RWPE2 (cell line): ENCODE measurements around the gene KIF3B.

Source experiments
- ATAC-seq: fragments of 200-7000 bp; cut with Tn5 transposase; 3 replicates; pipeline ENCODE4 v1.9.1; 2021; ENCODE audit warnings: low read depth
- DNase-seq: peaks from one replicate; pipeline ENCODE4 v3.0.0-alpha.2; 2020; ENCODE audit warnings: low spot score
- H3K27ac ChIP-seq: fragments of 450-650 bp; 2 replicates; pipeline ENCODE4 v1.5.1; 2017; ENCODE audit warnings: mild to moderate bottlenecking; ENCODE audit not compliant: poor library complexity, severe bottlenecking
- H3K27me3 ChIP-seq: fragments of 250-450 bp; sonication (Bioruptor Pico); 2 replicates; pipeline ENCODE4 v1.5.1; 2021; ENCODE audit warnings: mild to moderate bottlenecking, moderate library complexity; ENCODE audit not compliant: insufficient read depth, poor library complexity, severe bottlenecking
- H3K36me3 ChIP-seq: fragments of 250-450 bp; sonication (Bioruptor Pico); 2 replicates; pipeline ENCODE4 v1.5.1; 2020; ENCODE audit warnings: low read depth, mild to moderate bottlenecking, moderate library complexity
- H3K4me1 ChIP-seq: fragments of 250-450 bp; sonication (Bioruptor Pico); 2 replicates; pipeline ENCODE4 v1.5.1; 2021; ENCODE audit warnings: mild to moderate bottlenecking, moderate library complexity; ENCODE audit not compliant: insufficient read depth, poor library complexity, severe bottlenecking
- H3K4me3 ChIP-seq: fragments of 250-450 bp; sonication (Bioruptor Pico); 2 replicates; pipeline ENCODE4 v1.5.1; 2021; ENCODE audit warnings: mild to moderate bottlenecking, moderate library complexity; ENCODE audit not compliant: severe bottlenecking
- H3K9me3 ChIP-seq: fragments of 250-450 bp; sonication (Bioruptor Pico); 2 replicates; pipeline ENCODE4 v1.5.1; 2021; ENCODE audit warnings: mild to moderate bottlenecking, moderate library complexity; ENCODE audit not compliant: severe bottlenecking
- TF ChIP-seq, protein P1 (sequence below): fragments of 450-650 bp; IDR thresholded peaks from one replicate; pipeline ENCODE4 v1.5.1; 2017; ENCODE audit warnings: mild to moderate bottlenecking, moderate library complexity; ENCODE audit not compliant: poor library complexity, severe bottlenecking

The KIF3B gene

DNA sequence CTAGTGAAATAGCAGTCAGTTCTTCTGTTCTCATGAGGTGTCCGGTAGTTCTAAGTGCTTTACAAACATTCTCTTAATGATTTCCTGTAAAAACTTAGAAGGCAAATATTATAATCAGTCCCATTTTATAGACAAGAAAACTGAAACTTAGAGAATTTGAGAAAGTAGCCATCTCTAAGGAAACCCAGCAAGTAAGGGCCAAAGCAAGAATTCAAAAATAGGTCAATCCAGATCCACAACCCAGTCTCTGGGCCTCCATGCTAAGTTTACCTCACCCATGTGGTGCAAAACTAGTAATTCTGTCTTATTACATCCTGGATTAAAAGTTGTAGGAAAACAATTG lies 53.1 kb downstream of the KIF3B start:
- H3K4me1 ChIP-seq: peaks cover 10% of the 10 kb centered on the region
- TF ChIP-seq, protein P1, sequence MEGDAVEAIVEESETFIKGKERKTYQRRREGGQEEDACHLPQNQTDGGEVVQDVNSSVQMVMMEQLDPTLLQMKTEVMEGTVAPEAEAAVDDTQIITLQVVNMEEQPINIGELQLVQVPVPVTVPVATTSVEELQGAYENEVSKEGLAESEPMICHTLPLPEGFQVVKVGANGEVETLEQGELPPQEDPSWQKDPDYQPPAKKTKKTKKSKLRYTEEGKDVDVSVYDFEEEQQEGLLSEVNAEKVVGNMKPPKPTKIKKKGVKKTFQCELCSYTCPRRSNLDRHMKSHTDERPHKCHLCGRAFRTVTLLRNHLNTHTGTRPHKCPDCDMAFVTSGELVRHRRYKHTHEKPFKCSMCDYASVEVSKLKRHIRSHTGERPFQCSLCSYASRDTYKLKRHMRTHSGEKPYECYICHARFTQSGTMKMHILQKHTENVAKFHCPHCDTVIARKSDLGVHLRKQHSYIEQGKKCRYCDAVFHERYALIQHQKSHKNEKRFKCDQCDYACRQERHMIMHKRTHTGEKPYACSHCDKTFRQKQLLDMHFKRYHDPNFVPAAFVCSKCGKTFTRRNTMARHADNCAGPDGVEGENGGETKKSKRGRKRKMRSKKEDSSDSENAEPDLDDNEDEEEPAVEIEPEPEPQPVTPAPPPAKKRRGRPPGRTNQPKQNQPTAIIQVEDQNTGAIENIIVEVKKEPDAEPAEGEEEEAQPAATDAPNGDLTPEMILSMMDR: no peak
- no peak overlapping the region for H3K4me3 ChIP-seq
- no peak overlapping the region for H3K27ac ChIP-seq
- H3K27me3 ChIP-seq: no peaks in the 10 kb centered on the region
- ATAC-seq: no peak
- DNase-seq: peak; percentile 5
- no peaks in the 10 kb centered on the region for H3K9me3 ChIP-seq
- peaks cover 56% of the 10 kb centered on the region for H3K36me3 ChIP-seq

- ATAC-seq: peak; percentile 63
These were observed 55.2 kb downstream of the KIF3B start for GRCh38 chr20:32332614-32333013.

DNA sequence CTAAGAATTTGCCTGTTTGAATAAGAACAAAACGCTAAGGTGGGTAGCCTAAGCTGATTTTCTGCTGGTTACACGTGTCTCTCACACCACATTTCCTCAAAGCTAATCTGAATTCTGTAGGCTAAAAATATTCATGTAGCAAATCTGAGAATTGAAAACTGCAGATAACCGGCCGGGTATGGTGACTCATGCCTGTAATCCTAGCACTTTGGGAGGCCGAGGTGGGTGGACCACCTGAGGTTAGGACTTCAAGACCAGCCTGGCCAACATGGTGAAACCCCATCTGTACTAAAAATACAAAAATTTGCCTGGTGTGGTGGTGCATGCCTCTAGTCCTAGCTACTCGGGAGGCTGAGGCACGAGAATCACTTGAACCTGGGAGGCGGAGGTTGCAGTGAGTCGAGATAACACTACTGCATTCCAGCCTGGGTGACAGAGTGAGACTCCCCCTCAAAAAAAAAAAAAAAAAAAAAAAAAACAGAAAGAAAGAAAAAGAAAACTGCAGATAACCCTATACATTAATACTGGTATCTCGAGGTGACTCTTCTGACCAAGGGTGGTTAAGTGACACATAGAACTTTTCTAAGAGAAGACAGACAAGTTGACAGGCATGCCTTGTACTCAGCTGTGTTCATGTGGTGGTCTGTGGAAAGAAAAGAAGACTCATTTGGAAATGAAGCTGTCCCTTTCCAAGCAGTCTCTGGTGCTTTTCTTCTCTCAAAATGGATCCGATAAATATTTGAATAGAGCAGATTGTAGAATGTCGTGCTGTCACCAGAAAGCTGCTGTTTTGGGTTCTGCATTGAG lies 55.9 kb downstream of the KIF3B start:
- Histone ChIP-seq H3K9me3 (no peaks in the 10 kb centered on the region), H3K36me3 (peaks cover 38% of the 10 kb centered on the region), H3K4me3 (no peak overlapping the region), H3K4me1 (peaks cover 8% of the 10 kb centered on the region), H3K27ac (no peak overlapping the region), H3K27me3 (no peaks in the 10 kb centered on the region)
- DNase-seq (peak; percentile 29), ATAC-seq (no peak)
- TF ChIP-seq, protein P1: no peak

More at GRCh38 chr20:32332614-32333013, 55.2 kb downstream of the KIF3B start:
- H3K4me1 ChIP-seq: peaks cover 8% of the 10 kb centered on the region
- H3K36me3 ChIP-seq: peaks cover 43% of the 10 kb centered on the region
- TF ChIP-seq, protein P1: no peak
- peak; percentile 79 for DNase-seq
- H3K4me3 ChIP-seq: no peak overlapping the region
- no peaks in the 10 kb centered on the region for H3K9me3 ChIP-seq
- no peak overlapping the region for H3K27ac ChIP-seq
- no peaks in the 10 kb centered on the region for H3K27me3 ChIP-seq

DNA sequence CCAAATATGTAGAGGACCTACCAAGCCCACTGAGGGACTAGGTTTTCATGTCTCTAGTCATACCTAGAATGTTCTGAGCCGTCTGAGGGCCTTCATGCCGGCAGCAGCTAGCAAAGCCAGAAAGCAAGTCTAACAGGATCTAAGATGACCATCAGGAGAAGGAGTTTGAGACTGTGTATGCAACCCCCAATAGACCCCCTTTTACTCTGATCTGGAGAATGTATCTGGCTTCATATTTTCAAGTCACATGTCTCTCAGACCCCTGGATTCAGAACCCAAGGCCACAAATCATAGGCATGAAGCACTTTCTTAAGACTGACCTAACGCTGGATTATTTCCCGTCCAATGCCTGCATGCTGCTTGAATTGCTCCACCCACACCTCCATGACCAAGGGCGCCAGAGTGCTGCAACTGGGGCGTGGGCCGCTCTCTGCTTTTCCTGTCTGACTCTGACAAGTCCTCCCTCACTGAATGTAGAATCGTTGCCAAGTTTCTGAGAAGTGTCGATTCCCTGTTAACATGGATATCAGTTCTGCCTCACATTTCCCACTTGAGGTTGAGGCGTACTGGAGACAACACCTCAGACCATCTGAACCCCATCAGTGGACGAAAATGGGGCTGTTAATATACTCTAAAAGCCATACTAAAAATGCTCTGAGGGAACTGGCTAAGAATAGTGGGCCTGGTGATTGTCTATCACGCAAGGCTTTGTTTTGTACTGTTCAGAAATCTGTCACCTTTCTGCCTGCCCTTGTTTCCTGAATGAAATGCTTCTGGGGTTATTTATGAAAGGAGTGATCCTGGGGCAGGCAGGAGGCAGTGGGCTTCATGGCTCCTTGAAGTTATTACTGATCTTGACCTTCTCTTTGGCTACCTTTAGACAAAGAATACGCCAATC lies 56.8 kb downstream of the KIF3B start:
- TF ChIP-seq, protein P1: no peak
- Histone ChIP-seq H3K4me3 (no peak overlapping the region), H3K36me3 (peaks cover 35% of the 10 kb centered on the region), H3K9me3 (no peaks in the 10 kb centered on the region), H3K27ac (no peak overlapping the region), H3K27me3 (no peaks in the 10 kb centered on the region), H3K4me1 (peaks cover 8% of the 10 kb centered on the region)
- ATAC-seq (no peak), DNase-seq (peak; percentile 78)
